Tibial nerve (tissue), 3 donors: ENCODE data around the gene MBD3L2.

ENCODE experiments used
- CTCF ChIP-seq, 5 experiments: fragments of 200-600 bp in 3 of 5; fragments of 450-650 bp in 2 of 5; sonication (generic) in 3 of 5; IDR thresholded peaks; one replicate each; pipeline ENCODE4 v1.5.1; 2016 to 2019; ENCODE audit warnings: antibody characterized with exemption in 5 of 5, mild to moderate bottlenecking in 3 of 5, moderate library complexity in 2 of 5
- POLR2A ChIP-seq, 2 donors: fragments of 450-650 bp; IDR thresholded peaks; one replicate each; pipeline ENCODE4 v1.6.1; 2017; ENCODE audit warnings: antibody characterized with exemption in 2 of 2, mild to moderate bottlenecking in 2 of 2, moderate library complexity in 2 of 2

DNA sequence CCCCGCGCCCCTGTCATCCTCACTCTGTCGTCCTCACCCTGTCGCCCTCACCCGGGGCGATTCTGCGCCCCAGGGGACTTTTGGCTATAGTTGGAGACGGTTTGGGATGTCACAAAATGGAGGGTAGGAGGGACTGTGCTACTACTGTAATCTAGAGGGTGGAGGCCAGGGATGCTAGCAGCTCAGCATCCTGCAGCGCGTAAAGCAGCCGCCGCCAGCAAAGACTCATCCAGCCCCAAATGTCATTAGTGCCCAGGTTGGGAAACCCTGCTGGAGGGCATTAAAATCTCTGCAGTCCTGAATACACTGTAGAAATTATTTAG, 20.7 kb downstream of the MBD3L2 start:
- TF ChIP-seq CTCF (IDR thresholded peaks at IDR 0.05): no peak
- no peak for TF ChIP-seq POLR2A (IDR thresholded peaks at IDR 0.05)
